Upper lobe of left lung (tissue), 6 donors: ENCODE results near the gene KLHL11. TPM values are rescaled to one million over a fixed set of nuclear protein-coding genes. Genes with fewer than 3 reads are reported as not detected.
"Not testable (repeated sequence)": the region's sequence is repeated elsewhere in the genome, so short reads cannot be mapped to it uniquely, and the experiment has no call there.

ENCODE experiments used
- ATAC-seq, 2 donors: fragments of 200-7000 bp; cut with Tn5 transposase; one replicate each; pipeline ENCODE4 v1.9.1; 2022; ENCODE audit warnings: mild to moderate bottlenecking in 2 of 2, moderate library complexity in 2 of 2; ENCODE audit not compliant: low FRiP score in 2 of 2
- DNase-seq, 2 donors: peaks; one replicate each; pipeline ENCODE4 v3.0.0-alpha.2; 2019 to 2020
- H3K27ac ChIP-seq, 4 donors: fragments of 200-600 bp; sonication (generic); one replicate each; pipeline ENCODE4 v1.5.1; 2016 to 2019
- H3K27me3 ChIP-seq, 4 donors: fragments of 200-600 bp; sonication (generic); one replicate each; pipeline ENCODE4 v1.5.1; 2017 to 2019
- H3K36me3 ChIP-seq, 4 donors: fragments of 200-600 bp; sonication (generic); one replicate each; pipeline ENCODE4 v1.5.1; 2016 to 2019
- H3K4me1 ChIP-seq, 4 donors: fragments of 200-600 bp; sonication (generic); one replicate each; pipeline ENCODE4 v1.5.1; 2018 to 2019
- H3K4me3 ChIP-seq, 4 donors: fragments of 200-600 bp; sonication (generic); one replicate each; pipeline ENCODE4 v1.5.1; 2017 to 2019; ENCODE audit warnings: mild to moderate bottlenecking in 2 of 4, moderate library complexity in 1 of 4
- H3K9me3 ChIP-seq, 4 donors: fragments of 200-600 bp; sonication (generic); one replicate each; pipeline ENCODE4 v1.5.1; 2018 to 2019
- EP300 ChIP-seq, 4 donors: sonication (generic); formaldehyde crosslinking; IDR thresholded peaks; one replicate each; pipeline ENCODE4 v1.5.1; 2017; ENCODE audit warnings: antibody characterized with exemption in 4 of 4, control low read depth in 2 of 4
- POLR2A ChIP-seq, 4 donors: fragments of 450-650 bp; IDR thresholded peaks; one replicate each; pipeline ENCODE4 v1.5.1; 2016 to 2017; ENCODE audit warnings: antibody characterized with exemption in 4 of 4, mild to moderate bottlenecking in 2 of 4
- POLR2AphosphoS5 ChIP-seq, 2 donors: sonication (generic); formaldehyde crosslinking; IDR thresholded peaks; one replicate each; pipeline ENCODE4 v1.5.1; 2017; ENCODE audit warnings: antibody characterized with exemption in 2 of 2
- WGBS, 2 donors: methylation state at CpG; one replicate each; pipeline ENCODE4 v1.1.5; 2017 to 2018; 5-methylcytosine and 5-hydroxymethylcytosine counted together
- total RNA-seq, 6 donors: library from RNA; depleted of rRNA in 4 of 6; stranded (reverse); fragments of >200 nt in 4 of 6; gene quantifications; one replicate each; pipeline versions ENCODE4 v1.1.0 to v1.2.1, GENCODE V29; 2016 to 2021
- TF ChIP-seq, protein P1 (sequence below), 6 experiments: fragments of 450-650 bp in 4 of 6; fragments of 200-600 bp in 2 of 6; sonication (generic) in 2 of 6; IDR thresholded peaks; one replicate each; pipeline ENCODE4 v1.5.1; 2016 to 2019; ENCODE audit warnings: antibody characterized with exemption in 6 of 6
- donor health status: DM: no; HTN: no; CAD: no; lungs with moderate emphysema.
- donor health status: DM: no; HTN: yes; CAD: no; lungs with severe emphysema.

Gene KLHL11
- total RNA-seq, 6 donors from 2014 or later: 13.3 to 25.2 (median 15.5) TPM

DNA sequence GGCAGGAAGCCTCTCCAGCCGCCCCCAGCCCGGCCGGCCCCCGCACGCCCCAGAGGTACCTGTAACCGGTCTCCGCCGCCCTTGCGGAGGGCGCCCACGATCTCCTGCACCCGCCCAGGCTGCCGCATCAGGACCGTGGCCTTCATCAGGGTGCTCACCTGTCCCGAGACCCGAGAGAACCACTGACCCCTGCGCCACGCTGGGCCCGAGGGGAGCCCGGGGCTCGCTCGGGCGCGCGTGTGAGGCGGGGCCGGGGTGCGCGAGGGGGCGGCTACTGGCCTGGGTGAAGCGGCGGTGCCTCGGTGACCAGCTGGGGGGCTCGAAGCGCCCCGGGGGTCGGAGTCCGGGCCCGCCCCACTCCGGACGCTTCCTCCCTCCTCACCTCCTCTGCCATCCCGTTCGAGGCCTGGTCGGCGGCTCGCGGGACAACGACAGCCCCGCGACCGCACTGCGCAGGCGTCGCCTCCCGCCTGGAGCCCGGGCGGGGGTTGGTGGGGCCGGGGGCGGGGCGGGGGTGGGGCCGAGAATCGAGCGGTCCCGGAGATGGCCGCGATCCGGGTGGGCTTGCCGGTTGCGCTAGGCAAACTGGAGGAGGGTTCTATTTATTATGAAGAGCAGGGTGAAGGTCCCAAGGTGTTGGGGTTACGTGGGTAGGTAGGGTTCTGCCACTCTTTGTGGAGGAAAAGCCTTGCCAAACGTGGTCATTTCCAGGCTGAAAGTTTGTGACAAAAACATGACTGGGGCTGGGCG lies 29.2 kb downstream of the KLHL11 start, which contains the start of gene NT5C3B:
TSS of gene NT5C3B (minus strand) at position 433 of the 750 bp plus-strand sequence. CDS start at position 394, 39 bp downstream.
- Histone ChIP-seq H3K36me3 (peaks cover 0 to 20% (median 7%) of the 10 kb centered on the region in 4 donors), H3K4me1 (peaks cover 5 to 23% (median 13%) of the 10 kb centered on the region in 4 donors), H3K27ac (peak within 1 kb of the TSS; percentile 16 to 85 (median 76)), H3K4me3 (peak within 1 kb of the TSS; percentile 77 to 94 (median 90)), H3K27me3 (no peaks in the 10 kb centered on the region), H3K9me3 (no peaks in the 10 kb centered on the region)
- TF ChIP-seq POLR2A (IDR thresholded peaks at IDR 0.05): peak in 1 of 4 donors; percentile 52
- TF ChIP-seq EP300 (IDR thresholded peaks at IDR 0.05): no peak
- TF ChIP-seq POLR2AphosphoS5 (IDR thresholded peaks at IDR 0.05): peak in 1 of 2 donors; percentile 59
- peak; percentile 53 to 93 for DNase-seq
- ATAC-seq: peak; percentile 83 to 95
- 1 to 7% methylated on average over 5 to 67 of the region's 72 CpGs for WGBS, 2 donors

DNA sequence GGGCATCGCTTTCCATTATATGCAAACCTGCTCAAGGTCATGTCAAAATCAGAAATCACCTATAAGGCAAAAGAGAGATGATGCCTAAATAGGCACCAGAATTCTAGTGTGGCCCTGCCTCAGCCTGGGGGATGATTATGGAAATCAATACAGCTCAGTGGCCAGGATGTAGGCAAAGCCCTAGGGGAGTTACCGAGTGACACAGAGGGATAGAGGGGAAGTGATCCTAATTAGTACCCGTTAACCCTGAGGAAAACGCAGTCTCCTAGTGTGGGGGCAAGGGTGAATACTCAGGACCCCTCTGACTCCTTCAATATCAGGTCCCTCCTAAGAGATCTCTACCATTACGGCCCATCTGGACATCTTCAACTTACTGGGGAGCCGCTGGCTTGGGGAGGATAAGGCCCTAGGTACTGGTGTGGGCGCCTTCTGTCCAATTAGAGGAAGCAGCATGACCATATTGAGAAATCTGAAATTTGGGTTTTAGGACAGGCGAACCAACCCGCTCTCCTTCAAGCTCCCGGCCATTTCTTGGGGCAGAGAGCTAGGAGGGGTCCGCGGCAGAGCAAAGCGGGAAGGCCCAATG lies 29.9 kb downstream of the KLHL11 start:
- Histone ChIP-seq H3K27me3 (no peaks in the 10 kb centered on the region), H3K4me1 (peaks cover 5 to 23% (median 13%) of the 10 kb centered on the region in 4 donors), H3K9me3 (no peaks in the 10 kb centered on the region), H3K27ac (peak overlapping the region in 3 of 4 donors; percentile 74 to 85 (median 78)), H3K36me3 (peaks cover 0 to 26% (median 9%) of the 10 kb centered on the region in 4 donors), H3K4me3 (peak overlapping the region; percentile 77 to 94 (median 90))
- DNase-seq (no peak), ATAC-seq (peak; percentile 24 to 80)
- TF ChIP-seq POLR2A (IDR thresholded peaks at IDR 0.05) (no peak), POLR2AphosphoS5 (IDR thresholded peaks at IDR 0.05) (no peak), EP300 (IDR thresholded peaks at IDR 0.05) (no peak)
- TF ChIP-seq, protein P1, sequence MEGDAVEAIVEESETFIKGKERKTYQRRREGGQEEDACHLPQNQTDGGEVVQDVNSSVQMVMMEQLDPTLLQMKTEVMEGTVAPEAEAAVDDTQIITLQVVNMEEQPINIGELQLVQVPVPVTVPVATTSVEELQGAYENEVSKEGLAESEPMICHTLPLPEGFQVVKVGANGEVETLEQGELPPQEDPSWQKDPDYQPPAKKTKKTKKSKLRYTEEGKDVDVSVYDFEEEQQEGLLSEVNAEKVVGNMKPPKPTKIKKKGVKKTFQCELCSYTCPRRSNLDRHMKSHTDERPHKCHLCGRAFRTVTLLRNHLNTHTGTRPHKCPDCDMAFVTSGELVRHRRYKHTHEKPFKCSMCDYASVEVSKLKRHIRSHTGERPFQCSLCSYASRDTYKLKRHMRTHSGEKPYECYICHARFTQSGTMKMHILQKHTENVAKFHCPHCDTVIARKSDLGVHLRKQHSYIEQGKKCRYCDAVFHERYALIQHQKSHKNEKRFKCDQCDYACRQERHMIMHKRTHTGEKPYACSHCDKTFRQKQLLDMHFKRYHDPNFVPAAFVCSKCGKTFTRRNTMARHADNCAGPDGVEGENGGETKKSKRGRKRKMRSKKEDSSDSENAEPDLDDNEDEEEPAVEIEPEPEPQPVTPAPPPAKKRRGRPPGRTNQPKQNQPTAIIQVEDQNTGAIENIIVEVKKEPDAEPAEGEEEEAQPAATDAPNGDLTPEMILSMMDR (IDR thresholded peaks at IDR 0.05): no peak
- WGBS, 2 donors: 19 to 33% methylated on average over 6 to 13 of the region's 13 CpGs

DNA sequence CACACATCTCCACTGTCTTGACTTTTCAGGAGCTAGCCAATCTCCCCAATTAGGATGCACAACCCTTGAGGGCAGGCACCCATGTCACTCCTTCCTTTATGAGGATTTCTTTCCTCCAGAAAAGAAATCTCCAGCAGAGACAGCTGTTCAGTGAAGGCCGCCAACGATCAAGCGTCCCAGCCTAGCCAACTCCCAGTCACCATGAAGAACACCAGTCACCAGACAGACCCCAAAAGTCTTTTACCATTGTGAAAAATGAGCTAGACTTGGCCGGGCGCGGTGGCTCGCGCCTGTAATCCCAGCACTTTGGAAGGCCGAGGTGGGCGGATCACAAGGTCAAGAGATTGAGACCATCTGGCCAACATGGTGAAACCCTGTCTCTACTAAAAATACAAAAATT lies 35.3 kb downstream of the KLHL11 start:
- ATAC-seq: not testable (repeated sequence)

DNA sequence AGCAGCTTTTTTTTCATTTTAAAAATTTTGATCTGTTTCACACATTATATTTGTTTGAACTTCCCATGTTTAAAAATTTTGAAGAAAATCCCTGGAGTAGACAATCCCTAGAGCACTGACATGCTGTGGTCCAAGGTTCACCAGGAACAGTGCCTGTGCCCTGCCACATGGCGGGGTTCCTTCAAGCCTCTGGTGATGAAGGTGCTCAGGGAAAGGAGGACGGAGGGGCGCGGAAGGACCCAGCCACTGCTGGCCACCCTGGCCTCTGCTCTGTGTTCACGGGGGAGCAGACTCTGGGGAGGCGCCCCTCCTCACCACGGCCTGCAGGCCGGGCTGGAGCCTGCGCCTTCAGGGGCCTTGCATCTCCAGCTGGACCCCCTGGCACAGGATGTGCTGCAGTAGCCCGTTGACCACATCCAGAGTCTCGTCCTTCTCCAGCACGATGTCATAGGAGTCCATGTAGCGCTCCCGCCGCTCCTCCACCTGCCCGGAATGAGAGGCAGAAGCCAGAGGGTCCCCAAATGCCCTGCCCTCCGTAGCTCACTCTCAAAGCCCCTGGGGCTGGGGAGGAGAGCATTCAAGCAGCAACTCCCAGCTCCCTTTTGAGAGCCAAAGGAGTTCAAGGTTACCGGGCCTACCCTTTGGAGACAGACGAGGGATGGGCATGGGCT lies 39.9 kb downstream of the KLHL11 start:
- ATAC-seq: no peak
- no peak overlapping the region for H3K4me3 ChIP-seq
- no peak for DNase-seq
- H3K4me1 ChIP-seq: no peaks in the 10 kb centered on the region
- 92 to 95% methylated on average over 12 to 19 of the region's 19 CpGs for WGBS, 2 donors
- no peak overlapping the region for H3K27ac ChIP-seq
- no peaks in the 10 kb centered on the region for H3K27me3 ChIP-seq
- TF ChIP-seq POLR2A (IDR thresholded peaks at IDR 0.05): no peak
- TF ChIP-seq EP300 (IDR thresholded peaks at IDR 0.05): no peak
- TF ChIP-seq POLR2AphosphoS5 (IDR thresholded peaks at IDR 0.05): no peak
- TF ChIP-seq, protein P1 (IDR thresholded peaks at IDR 0.05): no peak
- H3K36me3 ChIP-seq: peaks cover 9 to 60% (median 26%) of the 10 kb centered on the region in 4 donors
- H3K9me3 ChIP-seq: no peaks in the 10 kb centered on the region

More for the DNA sequence above, 35.3 kb downstream of the KLHL11 start:
- H3K9me3 ChIP-seq, H3K27me3 ChIP-seq, H3K27ac ChIP-seq, H3K4me1 ChIP-seq, DNase-seq, H3K4me3 ChIP-seq: not testable (repeated sequence)
- H3K36me3 ChIP-seq: peaks cover 9 to 79% (median 34%) of the 10 kb centered on the region in 4 donors
- WGBS, 2 donors: 82 to 86% methylated on average over 10 of the region's 10 CpGs

DNA sequence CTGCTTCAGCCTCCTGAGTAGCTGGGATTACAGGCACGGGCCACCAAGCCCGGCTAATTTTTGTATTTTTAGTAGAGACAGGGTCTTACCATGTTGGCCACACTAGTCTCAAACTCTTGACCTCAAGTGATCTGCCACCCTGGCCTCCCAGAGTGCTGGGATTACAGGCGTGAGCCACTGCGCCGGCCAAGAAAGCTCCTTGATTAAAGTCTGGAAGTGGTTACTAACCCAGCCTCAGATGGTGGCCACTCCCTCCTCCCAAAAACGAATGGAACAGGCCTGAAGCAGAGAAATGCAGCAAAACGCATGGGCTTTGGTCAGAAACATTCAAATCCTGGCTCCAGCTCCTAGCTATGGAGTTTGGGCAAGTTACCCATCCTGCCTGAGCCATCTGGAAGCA lies 41.1 kb downstream of the KLHL11 start:
- ATAC-seq (peak in 1 of 2 donors; percentile 39), DNase-seq (no peak)
- TF ChIP-seq EP300 (IDR thresholded peaks at IDR 0.05): no peak
- no peak for TF ChIP-seq POLR2A (IDR thresholded peaks at IDR 0.05)
- TF ChIP-seq POLR2AphosphoS5 (IDR thresholded peaks at IDR 0.05): no peak
- TF ChIP-seq, protein P1 (IDR thresholded peaks at IDR 0.05): no peak
- no peaks in the 10 kb centered on the region for H3K9me3 ChIP-seq
- no peak overlapping the region for H3K27ac ChIP-seq
- WGBS, 2 donors: 80 to 88% methylated on average over 4 to 6 of the region's 7 CpGs
- no peaks in the 10 kb centered on the region for H3K27me3 ChIP-seq
- H3K36me3 ChIP-seq: peaks cover 4 to 48% (median 18%) of the 10 kb centered on the region in 4 donors
- no peaks in the 10 kb centered on the region for H3K4me1 ChIP-seq
- no peak overlapping the region for H3K4me3 ChIP-seq
